Measurements from ENCODE around the gene GABRG3. TPM values are rescaled to one million over a fixed set of nuclear protein-coding genes. Genes with fewer than 3 reads are reported as not detected.

Gene GABRG3
- total and polyA plus RNA-seq, 2 experiments from 2014 or later, result 0.10 to 1.4 TPM

DNA sequence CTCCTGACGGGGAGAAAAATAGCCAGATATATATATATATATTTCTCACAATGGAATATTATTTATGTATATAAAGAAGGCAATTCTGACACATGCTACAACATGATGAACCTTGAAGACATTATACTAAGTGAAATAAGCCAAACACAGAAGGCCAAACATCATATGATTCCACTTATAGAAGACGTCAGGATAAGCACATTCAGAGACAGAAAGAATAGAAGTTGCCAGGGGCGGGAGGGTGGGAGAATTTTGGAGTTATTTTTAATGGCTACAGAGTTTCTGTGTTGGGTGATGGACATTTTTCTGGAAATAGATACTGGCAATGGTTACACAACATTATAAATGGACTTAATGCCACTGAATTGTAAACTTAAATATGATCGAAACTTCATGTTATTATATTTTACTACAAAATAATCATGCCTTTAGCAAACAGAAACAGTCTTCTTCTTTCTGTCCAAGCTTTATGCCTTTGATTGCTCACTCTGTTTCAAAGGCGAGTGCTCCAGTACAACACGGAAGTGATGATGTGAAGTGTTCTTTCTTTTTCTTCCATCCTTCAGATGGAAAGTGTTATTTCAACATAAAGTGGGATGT lies 614.2 kb downstream of the GABRG3 start:
- peaks cover 7% of the 10 kb centered on the region for H3K4me1 Mint-ChIP-seq
- TF ChIP-seq CREB1 (CRISPR knock-in tag; IDR thresholded peaks at IDR 0.05; ENCODE audit: low read depth), result no peak
- TF ChIP-seq, protein P1, sequence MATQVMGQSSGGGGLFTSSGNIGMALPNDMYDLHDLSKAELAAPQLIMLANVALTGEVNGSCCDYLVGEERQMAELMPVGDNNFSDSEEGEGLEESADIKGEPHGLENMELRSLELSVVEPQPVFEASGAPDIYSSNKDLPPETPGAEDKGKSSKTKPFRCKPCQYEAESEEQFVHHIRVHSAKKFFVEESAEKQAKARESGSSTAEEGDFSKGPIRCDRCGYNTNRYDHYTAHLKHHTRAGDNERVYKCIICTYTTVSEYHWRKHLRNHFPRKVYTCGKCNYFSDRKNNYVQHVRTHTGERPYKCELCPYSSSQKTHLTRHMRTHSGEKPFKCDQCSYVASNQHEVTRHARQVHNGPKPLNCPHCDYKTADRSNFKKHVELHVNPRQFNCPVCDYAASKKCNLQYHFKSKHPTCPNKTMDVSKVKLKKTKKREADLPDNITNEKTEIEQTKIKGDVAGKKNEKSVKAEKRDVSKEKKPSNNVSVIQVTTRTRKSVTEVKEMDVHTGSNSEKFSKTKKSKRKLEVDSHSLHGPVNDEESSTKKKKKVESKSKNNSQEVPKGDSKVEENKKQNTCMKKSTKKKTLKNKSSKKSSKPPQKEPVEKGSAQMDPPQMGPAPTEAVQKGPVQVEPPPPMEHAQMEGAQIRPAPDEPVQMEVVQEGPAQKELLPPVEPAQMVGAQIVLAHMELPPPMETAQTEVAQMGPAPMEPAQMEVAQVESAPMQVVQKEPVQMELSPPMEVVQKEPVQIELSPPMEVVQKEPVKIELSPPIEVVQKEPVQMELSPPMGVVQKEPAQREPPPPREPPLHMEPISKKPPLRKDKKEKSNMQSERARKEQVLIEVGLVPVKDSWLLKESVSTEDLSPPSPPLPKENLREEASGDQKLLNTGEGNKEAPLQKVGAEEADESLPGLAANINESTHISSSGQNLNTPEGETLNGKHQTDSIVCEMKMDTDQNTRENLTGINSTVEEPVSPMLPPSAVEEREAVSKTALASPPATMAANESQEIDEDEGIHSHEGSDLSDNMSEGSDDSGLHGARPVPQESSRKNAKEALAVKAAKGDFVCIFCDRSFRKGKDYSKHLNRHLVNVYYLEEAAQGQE (IDR thresholded peaks at IDR 0.05; ENCODE audit: unreplicated experiment), result no peak
- TF ChIP-seq, protein P2, sequence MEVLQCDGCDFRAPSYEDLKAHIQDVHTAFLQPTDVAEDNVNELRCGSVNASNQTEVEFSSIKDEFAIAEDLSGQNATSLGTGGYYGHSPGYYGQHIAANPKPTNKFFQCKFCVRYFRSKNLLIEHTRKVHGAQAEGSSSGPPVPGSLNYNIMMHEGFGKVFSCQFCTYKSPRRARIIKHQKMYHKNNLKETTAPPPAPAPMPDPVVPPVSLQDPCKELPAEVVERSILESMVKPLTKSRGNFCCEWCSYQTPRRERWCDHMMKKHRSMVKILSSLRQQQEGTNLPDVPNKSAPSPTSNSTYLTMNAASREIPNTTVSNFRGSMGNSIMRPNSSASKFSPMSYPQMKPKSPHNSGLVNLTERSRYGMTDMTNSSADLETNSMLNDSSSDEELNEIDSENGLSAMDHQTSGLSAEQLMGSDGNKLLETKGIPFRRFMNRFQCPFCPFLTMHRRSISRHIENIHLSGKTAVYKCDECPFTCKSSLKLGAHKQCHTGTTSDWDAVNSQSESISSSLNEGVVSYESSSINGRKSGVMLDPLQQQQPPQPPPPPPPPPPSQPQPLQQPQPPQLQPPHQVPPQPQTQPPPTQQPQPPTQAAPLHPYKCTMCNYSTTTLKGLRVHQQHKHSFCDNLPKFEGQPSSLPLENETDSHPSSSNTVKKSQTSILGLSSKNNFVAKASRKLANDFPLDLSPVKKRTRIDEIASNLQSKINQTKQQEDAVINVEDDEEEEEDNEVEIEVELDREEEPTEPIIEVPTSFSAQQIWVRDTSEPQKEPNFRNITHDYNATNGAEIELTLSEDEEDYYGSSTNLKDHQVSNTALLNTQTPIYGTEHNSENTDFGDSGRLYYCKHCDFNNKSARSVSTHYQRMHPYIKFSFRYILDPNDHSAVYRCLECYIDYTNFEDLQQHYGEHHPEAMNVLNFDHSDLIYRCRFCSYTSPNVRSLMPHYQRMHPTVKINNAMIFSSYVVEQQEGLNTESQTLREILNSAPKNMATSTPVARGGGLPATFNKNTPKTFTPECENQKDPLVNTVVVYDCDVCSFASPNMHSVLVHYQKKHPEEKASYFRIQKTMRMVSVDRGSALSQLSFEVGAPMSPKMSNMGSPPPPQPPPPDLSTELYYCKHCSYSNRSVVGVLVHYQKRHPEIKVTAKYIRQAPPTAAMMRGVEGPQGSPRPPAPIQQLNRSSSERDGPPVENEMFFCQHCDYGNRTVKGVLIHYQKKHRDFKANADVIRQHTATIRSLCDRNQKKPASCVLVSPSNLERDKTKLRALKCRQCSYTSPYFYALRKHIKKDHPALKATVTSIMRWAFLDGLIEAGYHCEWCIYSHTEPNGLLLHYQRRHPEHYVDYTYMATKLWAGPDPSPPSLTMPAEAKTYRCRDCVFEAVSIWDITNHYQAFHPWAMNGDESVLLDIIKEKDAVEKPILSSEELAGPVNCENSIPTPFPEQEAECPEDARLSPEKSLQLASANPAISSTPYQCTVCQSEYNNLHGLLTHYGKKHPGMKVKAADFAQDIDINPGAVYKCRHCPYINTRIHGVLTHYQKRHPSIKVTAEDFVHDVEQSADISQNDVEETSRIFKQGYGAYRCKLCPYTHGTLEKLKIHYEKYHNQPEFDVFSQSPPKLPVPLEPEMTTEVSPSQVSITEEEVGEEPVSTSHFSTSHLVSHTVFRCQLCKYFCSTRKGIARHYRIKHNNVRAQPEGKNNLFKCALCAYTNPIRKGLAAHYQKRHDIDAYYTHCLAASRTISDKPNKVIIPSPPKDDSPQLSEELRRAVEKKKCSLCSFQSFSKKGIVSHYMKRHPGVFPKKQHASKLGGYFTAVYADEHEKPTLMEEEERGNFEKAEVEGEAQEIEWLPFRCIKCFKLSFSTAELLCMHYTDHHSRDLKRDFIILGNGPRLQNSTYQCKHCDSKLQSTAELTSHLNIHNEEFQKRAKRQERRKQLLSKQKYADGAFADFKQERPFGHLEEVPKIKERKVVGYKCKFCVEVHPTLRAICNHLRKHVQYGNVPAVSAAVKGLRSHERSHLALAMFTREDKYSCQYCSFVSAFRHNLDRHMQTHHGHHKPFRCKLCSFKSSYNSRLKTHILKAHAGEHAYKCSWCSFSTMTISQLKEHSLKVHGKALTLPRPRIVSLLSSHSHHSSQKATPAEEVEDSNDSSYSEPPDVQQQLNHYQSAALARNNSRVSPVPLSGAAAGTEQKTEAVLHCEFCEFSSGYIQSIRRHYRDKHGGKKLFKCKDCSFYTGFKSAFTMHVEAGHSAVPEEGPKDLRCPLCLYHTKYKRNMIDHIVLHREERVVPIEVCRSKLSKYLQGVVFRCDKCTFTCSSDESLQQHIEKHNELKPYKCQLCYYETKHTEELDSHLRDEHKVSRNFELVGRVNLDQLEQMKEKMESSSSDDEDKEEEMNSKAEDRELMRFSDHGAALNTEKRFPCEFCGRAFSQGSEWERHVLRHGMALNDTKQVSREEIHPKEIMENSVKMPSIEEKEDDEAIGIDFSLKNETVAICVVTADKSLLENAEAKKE (CRISPR knock-in tag; IDR thresholded peaks at IDR 0.05), result no peak
- TF ChIP-seq POLR2AphosphoS5 (IDR thresholded peaks at IDR 0.05; ENCODE audit: low read depth), result no peak
- TF ChIP-seq, protein P3, sequence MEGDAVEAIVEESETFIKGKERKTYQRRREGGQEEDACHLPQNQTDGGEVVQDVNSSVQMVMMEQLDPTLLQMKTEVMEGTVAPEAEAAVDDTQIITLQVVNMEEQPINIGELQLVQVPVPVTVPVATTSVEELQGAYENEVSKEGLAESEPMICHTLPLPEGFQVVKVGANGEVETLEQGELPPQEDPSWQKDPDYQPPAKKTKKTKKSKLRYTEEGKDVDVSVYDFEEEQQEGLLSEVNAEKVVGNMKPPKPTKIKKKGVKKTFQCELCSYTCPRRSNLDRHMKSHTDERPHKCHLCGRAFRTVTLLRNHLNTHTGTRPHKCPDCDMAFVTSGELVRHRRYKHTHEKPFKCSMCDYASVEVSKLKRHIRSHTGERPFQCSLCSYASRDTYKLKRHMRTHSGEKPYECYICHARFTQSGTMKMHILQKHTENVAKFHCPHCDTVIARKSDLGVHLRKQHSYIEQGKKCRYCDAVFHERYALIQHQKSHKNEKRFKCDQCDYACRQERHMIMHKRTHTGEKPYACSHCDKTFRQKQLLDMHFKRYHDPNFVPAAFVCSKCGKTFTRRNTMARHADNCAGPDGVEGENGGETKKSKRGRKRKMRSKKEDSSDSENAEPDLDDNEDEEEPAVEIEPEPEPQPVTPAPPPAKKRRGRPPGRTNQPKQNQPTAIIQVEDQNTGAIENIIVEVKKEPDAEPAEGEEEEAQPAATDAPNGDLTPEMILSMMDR (conservative IDR thresholded peaks at IDR 0.05; ENCODE audit: low read depth in 2 of 2), result no peak
- TF ChIP-seq EZH2phosphoT487 (IDR thresholded peaks at IDR 0.05; ENCODE audit: unreplicated experiment), result no peak
- TF ChIP-seq EZH2 (IDR thresholded peaks at IDR 0.05; ENCODE audit: low read depth, unreplicated experiment), result no peak
- TF ChIP-seq STAT1 (IDR thresholded peaks at IDR 0.05; ENCODE audit: unreplicated experiment), result no peak
- TF ChIP-seq, protein P4, sequence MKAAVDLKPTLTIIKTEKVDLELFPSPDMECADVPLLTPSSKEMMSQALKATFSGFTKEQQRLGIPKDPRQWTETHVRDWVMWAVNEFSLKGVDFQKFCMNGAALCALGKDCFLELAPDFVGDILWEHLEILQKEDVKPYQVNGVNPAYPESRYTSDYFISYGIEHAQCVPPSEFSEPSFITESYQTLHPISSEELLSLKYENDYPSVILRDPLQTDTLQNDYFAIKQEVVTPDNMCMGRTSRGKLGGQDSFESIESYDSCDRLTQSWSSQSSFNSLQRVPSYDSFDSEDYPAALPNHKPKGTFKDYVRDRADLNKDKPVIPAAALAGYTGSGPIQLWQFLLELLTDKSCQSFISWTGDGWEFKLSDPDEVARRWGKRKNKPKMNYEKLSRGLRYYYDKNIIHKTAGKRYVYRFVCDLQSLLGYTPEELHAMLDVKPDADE (IDR thresholded peaks at IDR 0.05), result no peak
- TF ChIP-seq JUNB (IDR thresholded peaks at IDR 0.05; ENCODE audit: unreplicated experiment), result no peak

More for the DNA sequence above, 614.2 kb downstream of the GABRG3 start:
- Histone ChIP-seq H3K27me3 (ENCODE audit: insufficient read depth) (no peaks in the 10 kb centered on the region), H3K4me1 (ENCODE audit: insufficient read depth) (no peaks in the 10 kb centered on the region), H4K20me1 (replicated peaks; ENCODE audit: insufficient read depth) (no peaks in the 10 kb centered on the region), H2AFZ (no peak overlapping the region), H3F3A (replicated peaks; ENCODE audit: low read depth) (no peaks in the 10 kb centered on the region), H3K36me3 (ENCODE audit: insufficient read depth) (no peaks in the 10 kb centered on the region), H3K4me2 (no peak overlapping the region), H3K27ac (ENCODE audit: low read depth) (no peak overlapping the region), H3K79me2 (replicated peaks; ENCODE audit: insufficient read depth) (no peaks in the 10 kb centered on the region), H3K9me2 (ENCODE audit: insufficient read depth) (no peaks in the 10 kb centered on the region), H3K4me3 (no peak overlapping the region)
- ATAC-seq (no peak), DNase-seq (ENCODE audit: low spot score) (no peak)
- no peaks in the 10 kb centered on the region for H3K9me3 Mint-ChIP-seq
- H3K27ac Mint-ChIP-seq, result no peak overlapping the region
- H3K27me3 Mint-ChIP-seq (ENCODE audit: insufficient read depth, low read depth, poor library complexity), result no peaks in the 10 kb centered on the region
- no peak overlapping the region for H3K4me3 Mint-ChIP-seq
- H3K36me3 Mint-ChIP-seq (ENCODE audit: low read depth), result no peaks in the 10 kb centered on the region

All from GM23338 (cell line).